Measurements from ENCODE around the gene ANKRD29.

GRCh38 chr18:23671564-23671963, 8.9 kb upstream of the ANKRD29 start:
- TF ChIP-seq, protein P1, sequence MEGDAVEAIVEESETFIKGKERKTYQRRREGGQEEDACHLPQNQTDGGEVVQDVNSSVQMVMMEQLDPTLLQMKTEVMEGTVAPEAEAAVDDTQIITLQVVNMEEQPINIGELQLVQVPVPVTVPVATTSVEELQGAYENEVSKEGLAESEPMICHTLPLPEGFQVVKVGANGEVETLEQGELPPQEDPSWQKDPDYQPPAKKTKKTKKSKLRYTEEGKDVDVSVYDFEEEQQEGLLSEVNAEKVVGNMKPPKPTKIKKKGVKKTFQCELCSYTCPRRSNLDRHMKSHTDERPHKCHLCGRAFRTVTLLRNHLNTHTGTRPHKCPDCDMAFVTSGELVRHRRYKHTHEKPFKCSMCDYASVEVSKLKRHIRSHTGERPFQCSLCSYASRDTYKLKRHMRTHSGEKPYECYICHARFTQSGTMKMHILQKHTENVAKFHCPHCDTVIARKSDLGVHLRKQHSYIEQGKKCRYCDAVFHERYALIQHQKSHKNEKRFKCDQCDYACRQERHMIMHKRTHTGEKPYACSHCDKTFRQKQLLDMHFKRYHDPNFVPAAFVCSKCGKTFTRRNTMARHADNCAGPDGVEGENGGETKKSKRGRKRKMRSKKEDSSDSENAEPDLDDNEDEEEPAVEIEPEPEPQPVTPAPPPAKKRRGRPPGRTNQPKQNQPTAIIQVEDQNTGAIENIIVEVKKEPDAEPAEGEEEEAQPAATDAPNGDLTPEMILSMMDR (conservative IDR thresholded peaks at IDR 0.05; ENCODE audit: low read depth, low read length), result no peak
- TF ChIP-seq POLR2A (IDR thresholded peaks at IDR 0.05; ENCODE audit: low read depth, low read length) (no peak), MXI1 (IDR thresholded peaks at IDR 0.05; ENCODE audit: borderline replicate concordance, low read depth, low read length) (no peak), FOS (IDR thresholded peaks at IDR 0.05; ENCODE audit: low read depth, low read length) (no peak), RAD21 (IDR thresholded peaks at IDR 0.05; ENCODE audit: low read length) (no peak), BHLHE40 (IDR thresholded peaks at IDR 0.05; ENCODE audit: low read depth, low read length) (no peak), MAFK (IDR thresholded peaks at IDR 0.05; ENCODE audit: low read depth, low read length) (no peak)

Measured in IMR-90 (cell line).